ENCODE data around the gene TANC1.

GRCh38 chr2:158999458-158999857 lies 31.0 kb downstream of the TANC1 start:
- TF ChIP-seq CTCF (IDR thresholded peaks at IDR 0.05) (no peak), ZFX (IDR thresholded peaks at IDR 0.05; ENCODE audit: borderline replicate concordance) (no peak)
